ENCODE data around the gene SLC13A4. TPM values are rescaled to one million over a fixed set of nuclear protein-coding genes. Genes with fewer than 3 reads are reported as not detected.
"Not testable (repeated sequence)": the region's sequence is repeated elsewhere in the genome, so short reads cannot be mapped to it uniquely, and the experiment has no call there.

The SLC13A4 gene
- total RNA-seq, 1 experiment from 2014 or later, result not detected

DNA sequence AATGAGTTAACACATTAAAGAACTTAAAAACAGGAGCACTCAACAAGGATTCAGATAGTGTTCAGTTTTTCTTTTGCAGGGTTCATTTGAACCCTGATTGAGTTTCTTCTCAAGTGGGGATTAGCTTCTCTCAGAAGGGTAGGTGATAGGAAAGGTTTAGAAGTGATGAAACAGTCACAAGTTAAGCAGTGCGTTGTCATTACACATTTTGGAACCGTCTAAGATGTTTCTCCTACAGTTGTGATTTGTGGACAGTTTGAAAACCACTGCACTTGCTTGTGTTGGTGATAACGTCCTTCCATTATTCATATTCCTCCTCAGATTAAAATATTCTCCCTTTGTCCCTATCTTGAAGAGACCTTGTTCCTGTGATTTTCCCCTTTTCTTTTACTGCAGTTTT, 62.9 kb downstream of the SLC13A4 start:
- DNase-seq (ENCODE audit: low read depth), result no peak

DNA sequence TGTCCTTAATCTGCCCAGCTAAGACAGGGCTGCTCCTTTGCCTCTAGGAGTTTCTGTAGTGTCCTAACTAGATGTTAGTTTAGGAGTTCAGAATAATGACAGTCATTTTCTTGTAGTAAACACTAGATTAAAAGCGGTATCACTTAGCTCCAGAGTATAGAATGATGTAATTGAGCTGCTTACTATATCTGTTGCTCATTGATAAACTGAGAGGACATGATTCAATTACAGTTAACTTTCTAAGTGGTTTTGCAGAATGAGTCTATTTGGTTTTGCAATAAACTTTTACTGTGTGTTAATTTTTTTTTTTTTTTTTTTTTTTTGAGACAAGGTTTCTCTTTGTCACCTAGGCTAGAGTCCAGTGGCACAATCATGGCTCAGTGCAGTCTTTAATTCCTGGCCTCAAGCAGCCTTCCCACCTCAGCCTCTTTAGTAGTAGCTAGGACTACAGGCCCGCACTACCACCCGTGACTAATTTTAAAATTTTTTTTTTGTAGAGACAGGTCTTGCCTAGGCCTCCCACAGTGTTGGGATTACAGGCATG, 63.9 kb downstream of the SLC13A4 start:
- DNase-seq (ENCODE audit: low read depth), result no peak

GRCh38 chr7:135662373-135663114, 65.4 kb downstream of the SLC13A4 start, which contains the start of gene STMP1:
STMP1 (plus strand) TSS chr7:135662514.
- peak; percentile 92 for DNase-seq (ENCODE audit: low read depth)

GRCh38 chr7:135662123-135662372, 65.9 kb downstream of the SLC13A4 start:
- DNase-seq (ENCODE audit: low read depth), result no peak

DNA sequence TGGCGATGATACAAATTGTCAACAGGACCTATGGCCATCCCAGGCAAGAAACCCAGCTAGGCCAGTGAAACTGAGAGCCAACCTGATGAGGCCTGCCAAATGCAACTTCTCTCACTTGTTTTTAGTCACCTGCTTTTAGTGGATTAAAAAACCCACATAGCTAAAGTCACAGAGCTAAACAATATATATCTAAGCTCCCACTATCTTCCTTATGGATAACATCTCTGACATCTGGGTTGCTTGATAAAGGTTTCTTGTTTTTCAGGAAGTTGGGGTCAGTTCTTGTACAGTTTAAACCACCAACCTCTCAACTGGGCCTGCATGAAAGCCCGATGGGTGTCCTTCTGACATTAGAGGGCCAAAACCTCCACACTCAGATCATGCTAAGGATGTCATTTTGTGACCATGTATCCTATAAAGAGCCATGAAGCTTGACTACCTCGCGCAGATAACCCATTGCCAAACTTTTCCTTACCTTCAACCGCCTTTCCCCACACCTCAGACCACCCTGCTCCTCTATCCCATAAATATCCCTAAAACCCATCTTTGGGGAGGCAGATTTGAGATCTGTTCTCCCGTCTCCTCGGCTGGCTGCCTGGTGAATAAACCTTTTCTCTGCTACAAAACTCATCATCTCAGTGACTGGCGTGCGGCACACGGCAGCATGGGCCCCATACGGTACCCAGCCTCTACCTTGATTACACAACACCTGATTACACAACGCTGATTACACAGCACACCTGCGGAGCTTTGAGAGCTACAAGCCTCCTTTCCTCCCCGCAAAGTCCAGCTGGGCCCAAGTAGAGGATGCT, 66.5 kb downstream of the SLC13A4 start:
- DNase-seq (ENCODE audit: low read depth), result no peak

DNA sequence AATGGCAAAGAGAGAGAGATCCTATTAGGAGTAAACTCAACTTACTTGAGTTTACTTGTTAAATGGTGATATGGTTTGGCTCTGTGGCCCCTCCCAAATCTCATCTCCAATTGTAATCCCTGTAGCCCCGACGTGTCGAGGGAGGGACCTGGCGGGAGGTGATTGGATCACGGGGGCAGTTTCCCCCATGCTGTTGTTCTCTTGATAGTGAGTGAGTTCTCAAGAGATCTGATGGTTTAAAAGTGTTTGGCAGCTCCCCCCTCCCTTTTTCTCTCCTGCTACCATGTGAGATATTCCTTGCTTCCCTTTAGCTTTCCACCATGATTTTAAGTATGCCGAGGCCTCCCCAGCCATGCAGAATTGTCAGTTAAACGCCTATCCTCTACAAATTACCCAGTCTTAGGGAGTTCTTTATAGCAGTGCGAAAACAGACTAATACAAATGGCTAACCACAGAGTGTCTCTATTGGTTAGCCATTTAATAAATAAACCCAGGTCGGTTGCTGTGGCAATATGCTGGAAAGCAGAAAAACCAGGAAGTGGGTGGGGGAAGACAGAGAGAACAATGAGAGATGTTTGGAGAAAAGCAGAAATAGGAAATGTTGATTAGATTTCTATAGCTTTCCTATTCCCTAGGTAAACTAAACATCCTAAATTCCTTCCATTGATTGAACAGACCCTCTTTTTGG, 68.7 kb downstream of the SLC13A4 start:
- no peak for DNase-seq (ENCODE audit: low read depth)

DNA sequence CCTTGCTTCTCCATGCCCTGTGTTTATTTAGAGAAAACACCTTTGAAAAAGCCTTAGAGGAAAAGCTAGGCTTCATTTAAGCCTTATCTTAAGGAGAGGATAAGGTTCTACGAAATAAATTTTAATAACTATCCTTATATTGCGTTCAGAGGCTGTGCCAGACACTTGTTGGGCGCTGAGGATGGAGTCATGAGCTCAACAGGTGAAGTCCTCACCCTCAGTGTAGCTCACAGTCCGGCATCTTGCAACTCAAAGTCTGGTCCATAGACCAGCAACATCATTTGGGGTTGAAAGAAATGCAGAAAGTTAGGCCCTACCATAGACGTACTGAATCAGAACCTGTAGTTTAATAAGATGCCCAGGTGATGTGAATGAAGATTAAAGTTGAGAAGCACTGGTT, 69.4 kb downstream of the SLC13A4 start:
- no peak for DNase-seq (ENCODE audit: low read depth)

DNA sequence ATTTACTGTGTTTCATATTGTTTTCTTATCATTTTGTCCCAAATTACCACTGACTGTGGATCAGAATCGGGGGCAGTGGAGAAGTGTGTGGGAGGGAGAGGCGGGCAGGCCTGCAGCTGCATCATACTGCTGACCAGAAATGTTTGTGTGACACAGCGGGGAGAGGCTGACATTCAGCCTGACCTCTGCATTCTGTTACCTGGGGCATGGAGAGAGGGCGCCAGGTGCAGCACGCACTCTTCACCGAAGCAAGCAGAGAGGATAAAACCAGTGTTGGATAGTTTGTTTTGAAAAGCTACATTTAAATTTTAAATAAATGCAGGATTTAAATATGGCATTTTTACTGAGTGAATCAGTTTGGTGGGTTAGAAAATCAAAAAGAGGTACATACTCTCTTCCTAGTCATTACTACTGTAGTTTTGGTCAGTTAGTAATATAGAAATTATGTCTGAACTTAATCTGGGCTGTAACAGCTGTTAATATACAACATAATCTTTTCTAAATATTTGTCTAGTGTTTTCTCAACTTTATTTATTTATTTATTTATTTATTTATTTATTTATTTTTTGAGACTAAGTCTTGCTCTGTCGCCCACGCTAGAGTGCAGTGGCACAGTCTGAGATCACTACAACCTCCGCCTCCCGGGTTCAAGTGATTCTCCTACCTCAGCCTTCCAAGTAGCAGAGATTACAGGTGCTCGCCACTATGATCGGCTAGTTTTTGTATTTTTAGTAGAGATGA, 74.5 kb downstream of the SLC13A4 start:
- no peak for DNase-seq (ENCODE audit: low read depth)

- DNase-seq (ENCODE audit: low read depth), result peak; percentile 97
Measured at GRCh38 chr7:135650831-135651573, 77.0 kb downstream of the SLC13A4 start.

- DNase-seq (ENCODE audit: low read depth), result no peak
Measured at GRCh38 chr7:135648235-135648634, 79.8 kb downstream of the SLC13A4 start.

DNA sequence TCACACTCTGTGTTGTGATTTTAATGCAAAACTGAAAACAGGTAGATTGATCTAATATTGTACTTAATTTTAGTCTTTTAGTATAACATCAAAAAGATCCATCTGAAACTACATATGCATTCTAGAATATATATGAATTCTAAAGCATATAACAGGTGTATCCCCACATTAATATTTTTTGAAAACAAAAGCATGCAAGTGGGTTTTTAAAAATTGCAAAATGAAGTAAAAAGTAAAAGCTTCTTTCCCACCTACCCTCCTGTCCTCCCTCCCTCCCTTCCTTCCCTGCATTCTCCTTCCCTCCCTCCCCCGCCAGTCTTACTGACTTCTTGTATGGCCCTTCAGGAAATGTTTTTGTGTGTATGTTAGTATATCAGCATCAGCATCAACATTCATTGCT, 80.2 kb downstream of the SLC13A4 start:
- DNase-seq (ENCODE audit: low read depth), result no peak

- DNase-seq (ENCODE audit: low read depth), result no peak
Measured at GRCh38 chr7:135645296-135645904, 82.6 kb downstream of the SLC13A4 start.

- no peak for DNase-seq (ENCODE audit: low read depth)
Measured at GRCh38 chr7:135644729-135645128, 83.3 kb downstream of the SLC13A4 start.

DNA sequence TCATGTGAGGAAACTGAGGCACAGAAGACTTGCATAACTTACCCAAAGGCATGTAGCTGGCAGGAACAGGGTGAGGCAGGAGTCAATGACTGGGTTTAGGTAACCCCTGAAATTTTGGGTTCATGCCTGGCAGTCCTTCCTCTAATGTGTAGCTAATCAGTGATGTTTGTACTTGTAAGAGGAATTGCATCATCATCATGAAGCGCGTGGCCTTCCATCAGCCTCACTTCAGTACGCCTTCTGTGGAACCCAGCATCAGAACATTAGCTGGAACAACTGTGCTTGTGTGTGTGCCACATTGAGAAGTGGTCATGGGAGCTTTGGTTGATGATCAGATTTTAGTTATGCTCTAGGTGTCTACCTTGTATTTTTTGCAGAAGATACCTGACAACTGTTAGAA, 83.8 kb downstream of the SLC13A4 start:
- no peak for DNase-seq (ENCODE audit: low read depth)

DNA sequence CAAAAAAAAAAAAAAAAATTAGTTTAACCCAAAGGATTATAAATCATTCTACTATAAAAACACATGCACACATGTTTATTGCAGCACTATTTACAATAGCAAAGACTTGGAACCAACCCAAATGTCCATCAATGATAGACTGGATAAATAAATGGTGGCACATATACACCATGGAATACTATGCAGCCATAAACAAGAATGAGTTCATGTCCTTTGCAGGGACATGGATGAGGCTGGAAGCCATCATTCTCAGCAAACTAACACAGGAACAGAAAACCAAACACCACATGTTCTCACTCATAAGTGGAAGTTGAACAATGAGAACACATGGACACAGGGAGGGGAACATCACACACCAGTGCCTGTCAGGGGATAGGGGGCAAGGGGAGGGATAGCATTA, 88.3 kb downstream of the SLC13A4 start:
- not testable (repeated sequence) for DNase-seq (ENCODE audit: low read depth)

- DNase-seq (ENCODE audit: low read depth), result no peak
Measured at GRCh38 chr7:135634191-135634878, 93.7 kb downstream of the SLC13A4 start.
